ENCODE results near the gene ATXN1.
"Not testable (repeated sequence)": the region's sequence is repeated elsewhere in the genome, so short reads cannot be mapped to it uniquely, and the experiment has no call there.

Gene ATXN1

DNA sequence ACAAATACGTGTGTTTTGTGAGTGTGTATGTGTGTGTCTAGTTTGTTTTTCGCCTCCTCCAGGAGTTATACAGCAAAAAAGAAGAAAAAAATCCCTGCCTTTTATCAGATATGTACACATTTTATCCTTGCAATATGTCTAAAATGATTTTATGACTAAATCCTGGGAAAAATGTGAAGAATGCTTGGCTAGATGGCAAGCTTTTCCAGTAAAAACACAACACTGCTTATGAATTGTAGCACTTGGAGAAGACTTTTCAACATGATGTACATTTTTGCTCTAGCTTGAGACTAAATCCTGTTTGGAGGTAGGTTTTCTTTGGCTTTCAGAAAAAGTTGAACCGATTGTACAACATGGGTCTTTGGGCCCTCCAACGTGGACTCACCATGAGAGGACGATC, 362.7 kb downstream of the ATXN1 start:
- no peak for DNase-seq

DNA sequence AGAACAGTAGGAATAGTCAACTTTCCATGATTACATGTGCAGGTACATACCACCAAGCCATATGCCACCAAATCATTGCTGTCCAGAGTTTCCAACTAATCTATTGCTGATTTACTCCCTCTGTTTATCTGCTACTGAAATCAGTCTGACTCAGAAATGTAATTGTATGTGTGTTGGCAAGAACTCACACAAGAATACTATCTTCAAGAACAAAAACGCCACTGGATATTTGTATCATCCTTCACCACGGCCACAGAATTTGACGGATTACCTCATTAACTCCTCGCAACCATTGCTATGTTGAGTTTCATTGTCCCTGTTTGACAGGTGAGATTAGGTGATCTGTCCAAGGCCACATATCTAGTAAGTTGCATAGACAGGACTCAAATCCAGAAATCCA, 363.6 kb downstream of the ATXN1 start:
- no peak for DNase-seq

DNA sequence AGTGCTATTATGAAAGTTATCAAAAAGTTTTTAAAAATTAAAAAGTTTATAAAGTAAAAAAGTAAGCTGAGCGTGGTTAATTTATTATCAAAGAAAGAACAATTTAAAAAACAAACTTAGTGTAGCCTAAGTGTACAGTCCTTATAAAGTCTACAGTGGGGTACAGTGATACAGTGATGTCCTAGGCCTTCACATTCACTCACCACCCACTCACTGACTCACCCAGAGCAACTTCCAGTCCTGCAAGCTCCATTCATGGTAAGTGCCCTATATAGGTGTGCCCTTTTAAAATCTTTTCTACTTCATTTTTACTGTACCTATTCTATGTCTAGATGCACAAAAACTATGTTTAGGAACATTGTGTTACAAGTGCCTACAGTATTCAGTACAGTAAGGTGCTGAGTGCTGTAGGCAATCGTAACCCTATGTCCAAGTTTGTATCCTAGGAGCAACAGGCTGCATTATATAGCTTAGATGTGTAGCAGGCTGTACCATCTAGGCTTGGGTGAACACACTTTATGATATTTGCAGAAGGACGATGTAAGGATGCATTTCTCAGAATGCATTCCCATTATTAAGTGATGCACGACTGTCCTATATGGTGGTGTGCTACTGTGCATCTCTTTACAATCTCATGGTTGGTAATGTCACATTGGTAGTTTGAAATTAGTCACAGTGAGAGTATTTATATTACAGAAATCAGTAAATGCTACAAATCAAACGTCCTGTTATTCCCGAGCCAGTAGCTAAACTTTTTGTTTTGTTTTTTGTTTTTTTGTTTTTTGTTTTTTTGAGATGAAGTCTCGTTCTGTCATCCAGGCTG, 364.6 kb downstream of the ATXN1 start:
- no peak for DNase-seq

DNA sequence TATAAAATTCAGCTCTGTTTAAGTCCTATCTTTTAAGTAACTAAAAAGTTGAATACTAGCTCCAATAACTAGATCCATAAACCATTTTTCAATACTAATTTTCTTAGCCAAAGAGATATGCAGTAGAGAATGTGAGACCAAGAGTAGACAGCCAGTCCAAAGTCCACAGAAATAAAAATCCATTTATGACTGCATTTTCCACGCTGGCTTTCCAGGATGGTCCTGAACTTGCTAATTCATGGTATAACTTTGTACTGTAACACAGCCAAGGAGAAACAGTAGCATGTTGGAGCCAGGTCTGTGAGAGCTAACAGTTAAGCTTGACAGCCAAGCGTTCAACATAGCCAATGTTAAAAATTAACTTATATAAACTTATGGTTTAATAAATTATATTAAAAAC, 366.6 kb downstream of the ATXN1 start:
- DNase-seq = no peak

DNA sequence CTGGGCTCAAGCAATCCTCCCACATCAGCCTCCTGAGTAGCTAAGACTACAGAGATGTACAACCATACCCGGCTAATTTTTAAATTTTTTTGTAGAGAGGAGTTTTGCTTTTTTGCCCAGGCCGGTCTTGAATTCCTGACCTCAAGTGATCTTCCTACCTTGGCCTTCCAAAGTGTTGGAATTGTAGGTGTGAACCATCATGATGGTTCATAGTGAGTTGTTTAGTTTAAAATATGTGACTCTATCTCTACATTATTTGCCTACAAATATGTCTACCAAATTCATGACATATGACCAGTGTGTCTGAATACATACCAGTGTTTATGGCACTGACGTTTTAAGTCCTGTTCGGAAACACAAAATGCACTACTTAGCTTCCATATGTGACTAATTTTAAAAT, 367.9 kb downstream of the ATXN1 start:
- no peak for DNase-seq

DNA sequence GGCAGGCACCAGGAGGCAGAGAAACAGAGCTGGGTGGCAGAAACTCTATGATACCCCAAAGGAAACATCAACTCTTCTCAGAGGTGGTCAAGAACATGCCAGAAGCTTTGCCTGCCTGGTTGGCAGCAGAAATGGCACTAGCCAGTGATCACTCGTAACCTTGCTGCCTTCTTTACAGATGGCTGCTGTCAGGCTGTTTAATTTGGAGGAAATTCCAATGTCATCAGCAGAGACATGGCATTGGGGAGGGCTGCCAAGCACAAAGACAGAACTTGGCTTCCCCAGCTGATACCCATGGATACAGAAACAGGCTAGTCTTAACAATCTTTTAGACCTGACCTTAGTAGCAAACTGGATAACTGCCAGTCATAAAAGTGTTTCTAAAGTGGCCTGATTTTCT, 369.2 kb downstream of the ATXN1 start:
- DNase-seq = no peak

DNA sequence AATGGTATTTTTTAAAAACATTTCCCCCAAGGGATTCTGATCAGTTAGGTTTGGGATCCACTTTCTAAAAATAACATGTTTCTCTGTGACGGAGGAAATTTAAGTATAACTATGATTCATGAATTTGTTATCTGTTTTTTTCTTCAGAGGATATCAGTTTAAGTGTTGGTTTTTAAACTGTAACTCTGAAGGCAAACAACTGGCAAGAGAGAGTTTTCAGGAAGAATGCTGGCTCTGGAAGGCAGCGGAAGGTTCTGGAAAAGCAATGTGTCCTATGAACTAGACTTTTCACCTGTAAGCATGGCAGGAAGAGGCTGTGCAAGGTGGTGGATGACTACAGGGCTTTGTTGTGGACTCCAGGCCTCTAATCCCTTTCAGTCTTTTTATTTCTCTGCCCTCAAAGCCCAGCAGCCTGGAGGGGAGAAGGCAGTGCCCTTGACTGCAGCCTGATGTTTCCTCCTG, 369.8 kb downstream of the ATXN1 start:
- DNase-seq = no peak

DNA sequence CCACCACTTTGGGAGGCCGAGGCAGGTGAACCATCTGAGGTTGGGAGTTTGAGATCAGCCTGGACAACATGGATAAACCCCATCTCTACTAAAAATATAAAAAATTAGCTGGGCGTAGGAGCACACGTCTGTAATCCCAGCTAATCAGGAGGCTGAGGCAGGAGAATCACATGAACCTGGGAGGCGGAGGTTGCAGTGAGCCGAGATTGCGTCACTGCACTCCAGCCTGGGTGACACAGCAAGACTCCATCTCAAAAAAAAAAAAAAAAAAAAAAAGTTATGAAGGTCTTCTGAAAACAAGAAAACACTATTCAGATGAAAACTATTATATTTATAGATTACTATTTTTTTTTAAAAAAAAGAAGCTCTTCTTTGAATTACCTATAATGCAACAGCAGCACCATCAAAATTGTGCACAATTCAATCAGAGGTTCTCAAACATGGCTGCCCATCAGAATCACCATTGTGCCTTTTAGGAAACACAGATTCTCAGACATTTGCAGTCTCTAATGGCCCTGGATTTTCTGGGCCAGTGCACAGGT, 370.3 kb downstream of the ATXN1 start:
- DNase-seq = not testable (repeated sequence)

DNA sequence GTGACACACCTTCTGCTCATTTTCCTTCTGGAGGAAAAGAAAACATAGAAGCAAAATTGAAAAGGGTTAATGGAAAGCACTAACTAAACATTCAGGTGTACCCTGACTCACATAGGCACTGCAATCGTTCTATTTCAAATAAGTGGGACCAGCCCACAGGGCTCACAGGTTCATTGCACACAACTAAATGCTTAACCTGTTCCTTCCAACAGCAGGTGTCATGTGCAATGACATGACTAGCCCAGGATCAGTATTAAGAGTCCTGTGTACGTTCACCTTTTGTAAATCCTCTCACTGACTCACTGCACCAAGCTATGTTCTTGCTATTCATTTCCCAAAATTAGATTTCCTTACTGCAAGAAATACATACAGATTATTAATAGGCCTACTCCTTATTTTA, 371.6 kb downstream of the ATXN1 start:
- no peak for DNase-seq

DNA sequence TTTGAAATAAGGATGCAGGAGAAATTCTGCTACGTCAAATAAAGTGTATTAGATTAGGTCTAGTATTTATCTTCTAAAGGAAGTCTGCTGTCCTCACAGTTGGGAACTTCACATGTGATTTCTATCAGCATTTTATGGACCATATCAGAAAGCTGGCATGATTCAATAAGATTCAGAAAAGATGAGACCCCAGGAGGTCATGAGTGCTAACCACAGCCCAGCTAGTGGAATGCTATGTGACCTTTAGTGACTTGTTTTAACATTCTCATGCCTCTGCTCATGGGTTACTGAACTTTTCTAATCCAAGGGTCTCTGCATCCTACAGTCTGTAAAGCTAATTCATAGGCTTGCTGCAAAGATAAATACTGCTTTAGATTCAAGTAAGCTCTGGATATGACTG, 372.8 kb downstream of the ATXN1 start:
- no peak for DNase-seq

DNA sequence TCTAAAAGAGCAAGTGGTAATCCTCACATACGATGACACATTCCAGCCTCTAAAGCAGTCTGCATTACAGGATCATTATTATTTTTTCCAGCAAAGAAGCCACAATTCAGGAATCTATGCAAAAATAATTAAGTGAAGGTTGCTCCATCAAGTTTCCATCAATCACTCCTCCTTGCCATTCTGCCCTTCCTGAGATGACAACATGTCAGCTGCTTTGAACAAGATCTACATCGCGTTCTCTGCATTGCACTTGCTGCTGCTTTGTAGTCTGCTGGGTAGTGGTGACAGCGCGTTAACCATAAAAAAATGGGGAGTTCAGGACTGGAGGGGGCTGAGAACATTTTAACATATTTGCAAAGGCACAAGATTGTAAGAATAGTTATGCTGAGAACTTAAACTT, 375.2 kb downstream of the ATXN1 start:
- DNase-seq = no peak

DNA sequence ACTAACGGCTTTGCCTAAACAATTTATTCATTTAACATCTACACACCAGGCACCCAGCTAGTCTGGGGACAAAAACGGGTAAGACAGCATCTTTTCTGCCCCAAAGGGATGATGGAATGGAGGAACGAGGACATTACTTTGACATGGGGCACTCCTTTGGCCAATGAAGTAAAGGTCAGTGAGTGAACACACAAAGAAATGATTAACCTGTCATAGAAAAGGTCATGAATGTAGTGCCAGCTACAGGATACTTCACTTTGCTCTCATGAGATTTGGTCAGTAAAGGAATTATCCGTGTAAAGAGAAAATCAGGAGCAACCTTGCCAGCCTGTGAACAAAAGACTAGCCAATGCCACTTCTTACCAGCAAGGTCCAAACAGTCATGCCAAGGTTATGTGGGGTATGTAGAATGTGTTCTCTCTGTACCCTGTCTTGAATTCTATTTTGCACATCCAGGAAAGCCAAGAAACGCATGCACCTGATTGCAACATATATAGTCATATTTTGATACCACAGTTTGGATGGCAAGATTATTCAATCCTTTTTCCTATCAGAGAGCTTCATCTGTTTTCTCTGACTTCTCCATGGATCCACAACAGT, 377.6 kb downstream of the ATXN1 start:
- DNase-seq = no peak

DNA sequence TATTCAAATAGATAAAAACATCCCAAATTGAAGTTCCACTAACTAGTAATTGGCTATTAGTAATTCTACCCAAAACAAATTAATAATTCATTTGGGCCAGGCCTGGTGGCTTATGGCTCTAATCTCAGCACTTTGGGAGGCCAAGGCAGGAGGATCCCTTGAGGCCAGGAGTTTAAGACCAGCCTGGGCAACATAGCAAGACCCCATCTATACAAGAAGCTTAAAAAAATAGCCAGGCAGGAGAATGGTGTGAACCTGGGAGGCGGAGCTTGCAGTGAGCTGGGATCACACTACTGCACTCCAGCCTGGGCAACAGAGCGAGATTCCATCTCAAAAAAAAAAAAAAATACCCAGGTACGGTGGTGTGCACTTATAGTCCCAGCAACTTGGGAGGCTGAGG, 379.3 kb downstream of the ATXN1 start:
- DNase-seq = not testable (repeated sequence)

DNA sequence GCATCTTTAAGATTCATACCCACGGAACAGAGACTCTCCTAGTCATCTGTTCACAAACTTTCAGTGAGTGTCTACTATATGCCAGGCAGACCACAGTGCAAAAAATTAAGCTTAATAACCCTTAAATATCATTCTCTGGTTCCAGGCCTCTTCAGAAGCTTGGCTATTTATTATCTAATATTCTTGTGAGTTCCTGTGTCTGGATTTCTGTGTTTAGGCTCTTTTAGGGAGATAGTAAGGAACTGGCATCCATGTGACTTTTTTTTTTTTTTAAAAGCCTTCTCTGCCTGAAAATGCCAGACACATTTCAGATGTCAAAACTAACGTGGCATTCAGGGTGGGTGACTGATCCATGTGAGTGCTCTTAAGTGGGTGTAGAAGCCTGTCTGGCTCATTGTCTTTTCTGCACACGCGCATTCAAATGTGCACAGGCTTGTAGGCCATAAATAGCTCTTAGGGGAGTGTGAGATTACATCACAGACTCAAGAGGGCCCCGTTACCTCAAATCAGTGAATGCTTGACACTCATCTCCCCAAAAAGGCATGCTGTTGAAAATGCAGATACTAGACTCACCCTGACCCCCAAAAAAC, 380.9 kb downstream of the ATXN1 start:
- DNase-seq = no peak

DNA sequence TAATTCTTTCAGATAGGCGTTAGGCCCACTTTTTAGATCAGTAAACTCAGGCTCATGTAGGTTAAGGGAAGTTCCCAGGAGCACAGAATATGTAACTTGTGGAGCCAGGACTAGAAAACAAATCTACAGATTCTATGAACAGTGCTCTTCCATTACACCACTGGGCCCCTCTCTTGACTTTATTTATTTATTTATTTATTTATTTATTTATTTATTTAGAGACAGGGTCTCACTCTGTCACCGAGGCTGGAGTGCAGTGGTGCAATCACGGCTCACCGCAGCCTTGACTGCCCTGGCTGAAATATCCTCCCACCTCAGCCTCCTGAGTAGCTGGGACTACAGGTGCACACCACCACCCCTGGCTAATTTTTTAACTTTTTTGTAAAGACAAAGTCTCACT, 382.9 kb downstream of the ATXN1 start:
- DNase-seq = not testable (repeated sequence)

DNA sequence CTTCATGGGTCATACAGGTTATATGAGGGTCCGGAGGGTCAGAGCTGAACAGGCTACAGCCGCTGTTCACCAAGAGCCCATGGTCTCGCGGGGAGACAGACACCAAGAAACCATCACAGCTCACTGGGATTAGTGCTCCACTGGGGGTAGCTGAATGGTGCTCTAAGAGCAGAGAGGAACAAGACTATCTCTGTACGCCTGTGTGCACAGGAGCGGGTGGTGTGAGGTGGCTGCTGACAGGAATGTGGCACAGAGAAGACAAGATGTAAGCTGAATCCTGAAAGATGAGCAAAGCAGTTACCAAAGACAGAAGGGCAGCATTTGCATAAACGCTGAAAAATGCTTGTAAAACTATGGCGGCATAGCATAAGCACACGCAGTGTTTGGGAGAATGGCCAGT, 383.8 kb downstream of the ATXN1 start:
- no peak for DNase-seq

DNA sequence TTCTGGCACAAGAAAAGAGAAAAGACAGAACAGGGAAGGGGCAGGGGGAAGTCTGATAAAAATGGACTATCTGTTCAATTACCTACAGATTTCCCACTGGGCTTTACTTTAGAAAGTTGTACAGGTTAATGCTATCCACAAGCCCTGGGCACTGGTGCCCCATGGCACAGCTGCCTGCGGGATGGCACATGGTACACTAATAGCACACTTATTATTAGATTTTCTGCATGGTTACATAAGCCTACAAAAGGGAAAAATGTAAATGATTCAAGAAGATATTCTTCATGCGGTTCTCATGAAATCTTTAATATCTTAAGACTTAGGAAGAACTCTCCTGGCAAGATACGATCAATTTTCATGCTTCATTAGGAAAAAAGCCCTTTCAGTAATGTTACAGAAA, 385.4 kb downstream of the ATXN1 start:
- DNase-seq = no peak

DNA sequence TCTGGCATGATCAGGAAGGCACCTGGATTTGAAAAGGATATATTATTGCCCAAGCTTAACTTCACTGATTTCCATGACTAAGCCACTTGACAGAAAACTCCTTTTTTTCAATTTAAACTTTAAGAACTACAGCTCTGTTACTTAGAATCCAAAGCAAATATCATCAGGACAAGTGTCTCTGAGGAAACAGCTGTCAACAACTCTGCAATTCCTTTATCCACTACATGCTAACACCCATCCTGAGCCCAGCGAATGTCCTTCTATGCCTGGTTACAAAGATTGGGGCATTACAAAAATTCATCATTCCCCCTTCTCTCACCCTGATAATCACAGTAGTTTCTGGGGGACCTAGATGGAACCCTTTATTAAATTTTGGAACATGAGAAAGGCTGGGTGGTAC, 386.1 kb downstream of the ATXN1 start:
- DNase-seq = no peak

DNA sequence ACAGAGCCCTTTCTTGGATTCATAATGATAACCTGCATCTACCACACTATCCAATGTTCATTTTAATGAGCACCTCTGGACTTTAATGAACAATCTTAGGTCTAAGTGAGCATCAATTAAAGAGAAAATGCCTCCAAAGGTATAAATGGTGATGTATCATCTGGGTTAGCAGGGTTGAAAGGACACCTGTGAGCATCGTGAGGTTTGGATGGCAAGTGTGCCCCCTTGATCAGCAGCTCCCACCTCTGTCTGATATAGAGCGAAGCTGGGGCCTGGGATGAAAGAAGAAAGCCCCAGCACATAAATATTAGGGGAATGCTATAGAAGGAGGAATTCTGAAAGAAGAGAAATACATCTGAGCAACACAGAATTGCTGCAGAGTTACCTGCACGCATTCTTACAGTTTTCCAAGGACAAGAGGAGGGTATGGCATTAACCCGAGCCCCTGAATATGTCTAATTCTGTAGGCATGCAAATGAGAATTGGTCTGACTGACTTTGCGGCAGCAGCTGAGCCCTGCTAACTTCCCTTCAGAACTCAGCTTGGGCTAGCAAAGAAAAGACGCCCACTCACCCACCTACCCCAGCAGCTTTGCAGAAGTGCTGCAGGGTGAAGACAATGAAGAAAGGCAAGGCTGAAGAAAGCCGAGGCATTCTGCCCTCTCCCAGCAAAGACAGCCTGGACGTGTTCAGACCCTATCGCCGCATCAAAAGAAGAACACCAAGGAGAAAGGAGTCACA, 386.6 kb downstream of the ATXN1 start:
- no peak for DNase-seq

DNA sequence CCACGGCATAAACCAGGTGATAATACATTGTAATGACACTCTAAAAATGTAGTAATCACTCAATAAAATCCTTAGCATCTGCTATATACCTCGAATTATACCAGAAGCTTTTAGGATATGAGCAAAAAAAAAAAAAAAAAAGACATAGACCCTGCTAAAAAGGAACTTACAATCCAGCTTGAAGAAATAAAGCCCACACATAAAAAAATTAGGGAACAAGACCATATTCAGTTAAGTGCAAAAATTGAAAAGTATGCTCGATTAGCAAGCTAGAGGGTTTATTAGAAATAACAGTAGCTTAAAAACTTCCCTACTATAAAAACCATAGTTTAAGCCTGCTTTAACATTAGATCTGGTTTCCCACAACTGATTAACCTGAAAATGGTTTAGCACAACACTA, 387.2 kb downstream of the ATXN1 start:
- DNase-seq = no peak

DNA sequence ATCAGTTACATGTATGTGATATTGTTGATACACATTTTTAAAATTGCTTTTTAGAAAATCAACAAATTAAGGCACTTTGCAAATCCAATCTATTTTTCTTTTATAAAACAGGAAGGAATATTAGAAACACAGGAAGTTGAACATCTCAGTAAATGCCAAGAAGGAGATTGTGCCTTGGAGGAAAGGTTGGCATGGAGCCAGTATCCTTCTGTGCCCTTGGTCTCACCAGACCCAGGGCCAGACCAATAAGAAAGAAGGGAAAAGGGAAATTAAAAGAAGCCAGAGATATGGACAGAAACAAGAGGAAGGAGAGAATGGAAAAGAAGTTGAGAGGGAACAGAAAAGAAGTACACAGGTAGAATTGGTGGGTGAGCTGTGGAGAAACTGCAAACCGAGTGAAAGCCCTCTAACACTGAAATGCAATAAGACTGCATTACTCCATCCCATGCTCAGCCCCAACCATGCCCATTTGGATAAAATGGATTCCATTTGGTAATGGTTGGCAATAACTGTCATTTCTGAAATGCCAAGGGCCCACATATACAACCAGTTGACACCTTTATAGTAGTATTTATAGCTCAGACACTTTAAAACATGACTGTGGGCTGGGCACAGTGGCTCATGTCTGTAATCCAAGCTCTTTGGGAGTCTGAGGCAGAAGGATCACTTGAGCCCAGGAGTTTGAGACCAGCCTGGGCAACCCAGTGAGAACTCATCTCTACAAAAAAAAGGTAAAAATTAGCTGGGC, 389.1 kb downstream of the ATXN1 start:
- DNase-seq = no peak

DNA sequence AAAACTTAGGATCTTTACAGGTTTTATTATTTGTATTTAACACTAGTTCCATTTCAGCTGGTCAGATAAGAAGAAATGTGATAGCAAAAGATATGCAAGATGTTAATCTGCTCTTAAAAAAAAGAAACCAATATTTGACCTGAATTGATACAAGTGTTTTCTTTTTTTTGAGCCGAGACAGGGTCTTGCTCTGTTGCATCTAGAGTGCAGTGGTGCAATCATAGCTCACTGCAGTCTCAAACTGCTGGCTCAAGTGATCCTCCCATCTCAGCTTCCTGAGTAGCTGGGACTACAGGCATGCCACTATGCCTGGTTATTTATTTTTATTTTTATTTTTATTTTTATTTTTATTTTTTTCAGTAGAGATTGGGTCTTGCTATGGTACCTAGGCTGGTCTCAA, 389.9 kb downstream of the ATXN1 start:
- no peak for DNase-seq

DNA sequence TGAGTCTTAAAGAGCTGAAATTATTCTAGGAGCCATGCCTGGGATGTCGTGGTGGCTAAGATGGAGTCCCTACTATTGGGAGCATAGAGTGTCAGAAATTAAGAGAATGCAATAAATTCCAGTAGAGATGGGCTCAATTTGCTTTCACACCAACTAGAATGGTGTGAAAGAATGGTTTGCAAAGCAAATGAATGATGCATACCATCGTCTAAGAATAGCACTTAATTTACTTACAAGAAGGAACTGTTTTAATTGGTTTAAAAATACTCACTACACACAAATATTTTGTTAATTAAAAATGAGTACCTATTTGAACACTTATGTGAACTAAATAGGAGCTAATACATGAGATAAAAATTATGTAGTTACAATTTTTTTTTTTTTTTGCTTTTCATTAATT, 390.3 kb downstream of the ATXN1 start:
- no peak for DNase-seq
